ENCODE results near the gene ACTG1.

ACTG1 gene

GRCh38 chr17:81512562-81513371, at the start of gene ACTG1:
TSS of gene ACTG1 (minus strand) at chr17:81512799. CDS start at chr17:81512354, 445 bp downstream.
- DNase-seq (ENCODE audit: low read depth in 1 of 2, low spot score in 1 of 2), result peak; percentile 84 to 90

DNA sequence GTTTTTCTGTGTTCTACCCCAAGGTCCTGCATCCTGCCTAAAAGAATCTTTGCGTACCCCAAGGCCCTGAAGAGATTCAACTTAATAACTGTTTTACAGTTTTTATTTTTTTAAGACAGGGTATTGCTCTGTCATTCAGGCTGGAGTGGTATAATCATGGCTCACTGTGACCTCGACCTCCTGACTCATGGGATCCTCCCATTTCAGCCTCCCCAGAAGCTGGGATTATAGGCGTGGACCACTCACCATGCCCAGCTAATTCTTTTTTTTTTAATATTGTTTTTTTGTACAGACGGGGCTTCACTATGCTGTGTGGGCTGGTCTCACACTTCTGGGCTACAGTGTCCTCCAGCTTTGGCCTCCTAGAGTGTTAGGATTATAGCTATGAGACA, 48.9 kb upstream of the ACTG1 start:
- no peak for DNase-seq (ENCODE audit: low read depth in 1 of 2, low spot score in 1 of 2)

- DNase-seq (ENCODE audit: low read depth in 1 of 2, low spot score in 1 of 2), result no peak
Observed at GRCh38 chr17:81558941-81559806, 46.6 kb upstream of the ACTG1 start.

DNA sequence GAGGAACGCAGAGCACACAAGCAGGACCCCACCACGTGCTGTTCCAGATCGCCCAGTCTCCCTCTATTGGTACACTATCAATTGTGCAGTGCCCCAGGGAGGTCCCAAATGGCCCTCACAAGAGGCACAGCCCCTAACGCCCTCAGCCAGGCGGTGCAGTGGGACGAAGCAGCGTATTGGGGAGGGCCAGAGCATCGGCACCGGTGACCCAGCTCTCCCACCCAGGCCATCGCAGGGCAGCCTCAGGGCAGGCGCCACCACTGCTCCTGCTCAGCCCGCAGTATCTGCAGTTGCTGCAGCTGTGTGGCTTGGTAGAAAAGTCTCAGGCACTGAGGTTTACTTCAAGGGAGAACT, 45.5 kb upstream of the ACTG1 start:
- DNase-seq (ENCODE audit: low read depth in 1 of 2, low spot score in 1 of 2), result no peak

DNA sequence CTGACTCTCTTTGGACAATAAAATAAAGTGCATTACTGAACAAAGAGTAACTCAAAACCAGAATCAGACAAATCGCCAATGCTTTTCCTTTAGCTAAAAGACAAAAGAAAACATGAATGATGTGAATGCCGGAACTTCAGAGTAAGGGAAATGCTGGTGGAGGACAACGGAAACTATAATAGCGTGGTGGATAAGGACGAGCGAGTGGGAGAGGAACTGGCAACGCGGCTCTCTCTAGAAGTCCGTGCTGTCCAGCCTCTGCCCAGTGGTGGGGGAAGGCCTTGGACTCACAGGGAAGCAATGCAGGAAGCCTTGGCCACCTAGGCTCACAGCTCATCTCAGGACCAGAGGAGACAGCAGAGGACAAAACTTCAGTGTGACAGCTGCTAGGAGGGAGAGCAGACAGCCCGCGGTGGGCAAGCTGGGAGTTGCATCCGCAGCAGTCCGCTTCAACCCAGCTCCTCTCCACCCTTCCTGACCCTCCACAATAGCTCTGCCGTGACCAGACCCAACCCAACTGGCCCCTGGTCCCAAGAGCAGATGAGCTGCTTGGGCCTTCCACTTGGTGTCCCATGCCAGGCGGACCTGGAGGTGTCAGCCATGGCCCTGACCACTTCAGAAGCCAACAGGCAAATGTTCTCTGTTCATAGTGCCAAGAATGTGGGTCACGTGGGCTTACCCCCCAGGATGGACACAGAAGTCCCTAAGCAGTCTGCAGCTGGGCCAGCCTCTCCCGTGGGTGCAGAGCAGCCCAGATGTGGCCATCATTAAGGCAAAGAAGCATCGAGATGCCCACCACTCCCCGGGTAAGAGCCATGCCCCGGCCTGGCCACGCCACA, 44.9 kb upstream of the ACTG1 start:
- DNase-seq (ENCODE audit: low read depth in 1 of 2, low spot score in 1 of 2), result no peak

GRCh38 chr17:81556863-81557262, 44.3 kb upstream of the ACTG1 start:
- DNase-seq (ENCODE audit: low read depth in 1 of 2, low spot score in 1 of 2), result no peak

DNA sequence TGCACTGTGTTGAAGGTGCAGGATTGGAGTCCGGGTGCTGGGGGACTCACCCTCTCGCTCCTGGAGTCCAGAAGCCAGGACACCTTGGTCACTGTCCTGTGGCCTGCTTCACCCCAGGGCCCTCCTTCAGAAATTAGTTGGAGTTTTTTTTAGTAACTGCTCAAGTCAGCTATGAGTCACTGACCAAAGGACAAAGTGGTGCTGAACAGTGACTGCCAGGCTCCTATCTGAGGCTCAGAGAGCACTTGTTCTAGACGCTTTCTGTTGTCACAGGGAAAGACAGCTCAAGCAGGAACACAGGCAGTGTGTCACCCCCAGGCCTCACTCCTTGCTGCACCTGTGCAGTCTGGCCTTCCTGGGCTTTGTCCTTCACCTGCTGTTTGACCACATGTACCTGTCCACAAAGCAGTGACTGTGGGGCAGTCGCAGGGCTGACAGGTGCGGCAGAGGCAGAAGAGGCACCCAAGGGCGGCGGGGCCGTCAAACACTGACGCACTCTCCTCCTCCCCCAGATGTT, 43.6 kb upstream of the ACTG1 start:
- no peak for DNase-seq (ENCODE audit: low read depth in 1 of 2, low spot score in 1 of 2)

- DNase-seq (ENCODE audit: low read depth in 1 of 2, low spot score in 1 of 2), result no peak
Observed at GRCh38 chr17:81553616-81554181, 41.1 kb upstream of the ACTG1 start.

- peak; percentile 59 to 62 for DNase-seq (ENCODE audit: low read depth in 1 of 2, low spot score in 1 of 2)
Observed at GRCh38 chr17:81553018-81553615, 40.5 kb upstream of the ACTG1 start.

- peak; percentile 54 to 77 for DNase-seq (ENCODE audit: low read depth in 1 of 2, low spot score in 1 of 2)
Observed at GRCh38 chr17:81552244-81553017, 39.8 kb upstream of the ACTG1 start, which contains the start of gene FAAP100. TSS of gene FAAP100 (minus strand) at chr17:81552353. CDS start at chr17:81552330, 23 bp downstream.

DNA sequence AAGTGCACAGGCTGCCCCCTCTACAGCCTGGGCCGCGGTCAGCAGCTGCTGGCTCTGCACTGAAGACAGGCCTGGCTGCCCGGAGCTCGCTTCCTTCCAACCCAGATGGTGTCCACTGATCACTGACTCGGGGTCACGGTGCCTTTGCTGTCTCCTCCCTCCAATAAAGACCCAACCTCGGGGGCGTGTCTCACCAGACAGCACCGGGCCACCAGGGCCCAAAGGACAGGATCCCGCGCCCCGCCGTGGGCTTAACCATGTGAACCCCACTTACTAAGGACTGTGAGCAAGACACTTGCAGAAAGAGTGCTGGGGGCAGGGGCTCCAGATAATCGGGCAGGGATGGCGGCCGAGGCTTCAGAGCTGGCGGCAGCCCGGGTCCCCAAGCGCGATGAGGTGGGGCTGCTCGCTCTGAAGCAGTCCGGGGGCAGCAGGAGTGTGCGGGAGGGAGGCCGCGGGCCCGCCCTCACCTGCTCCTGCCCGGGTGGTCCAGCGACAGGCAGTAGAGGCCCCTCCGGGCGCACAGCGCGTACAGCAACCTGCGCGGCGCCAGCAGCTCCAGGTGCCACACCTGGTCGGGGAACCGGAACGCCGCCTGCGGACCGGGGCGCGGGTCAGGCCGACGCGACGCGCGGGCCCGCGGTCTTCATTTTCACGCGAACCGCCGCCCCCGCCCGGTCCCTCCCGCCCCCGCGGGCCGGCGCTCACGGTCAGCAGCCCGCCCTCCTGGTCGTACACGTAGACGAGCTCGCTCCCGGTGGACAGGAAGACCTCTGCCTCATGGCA, 39.1 kb upstream of the ACTG1 start:
- DNase-seq (ENCODE audit: low read depth in 1 of 2, low spot score in 1 of 2), result no peak

GRCh38 chr17:81550830-81551457, 38.3 kb upstream of the ACTG1 start:
- no peak for DNase-seq (ENCODE audit: low read depth in 1 of 2, low spot score in 1 of 2)

DNA sequence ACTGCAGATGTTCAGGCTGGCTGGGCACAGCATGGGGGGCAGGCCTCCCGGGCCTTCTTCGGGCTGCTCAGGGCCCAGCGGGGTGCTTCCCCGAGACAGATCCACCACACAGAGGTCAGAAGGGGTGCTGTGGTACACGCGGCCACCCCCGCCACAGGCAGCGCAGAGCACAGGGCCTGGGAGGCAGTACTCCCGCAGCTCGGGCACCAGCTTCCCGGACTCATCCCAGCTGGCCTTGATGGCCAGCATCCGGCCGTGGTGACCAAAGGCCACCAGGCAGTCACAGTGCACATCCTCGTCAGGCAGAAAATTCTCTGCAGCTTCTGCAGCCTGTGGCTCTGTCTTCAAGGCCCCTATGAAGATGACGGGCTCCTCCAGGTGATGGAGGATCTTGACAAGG, 37.7 kb upstream of the ACTG1 start:
- no peak for DNase-seq (ENCODE audit: low read depth in 1 of 2, low spot score in 1 of 2)

- DNase-seq (ENCODE audit: low read depth in 1 of 2, low spot score in 1 of 2), result no peak
Observed at GRCh38 chr17:81549826-81550225, 37.2 kb upstream of the ACTG1 start.

DNA sequence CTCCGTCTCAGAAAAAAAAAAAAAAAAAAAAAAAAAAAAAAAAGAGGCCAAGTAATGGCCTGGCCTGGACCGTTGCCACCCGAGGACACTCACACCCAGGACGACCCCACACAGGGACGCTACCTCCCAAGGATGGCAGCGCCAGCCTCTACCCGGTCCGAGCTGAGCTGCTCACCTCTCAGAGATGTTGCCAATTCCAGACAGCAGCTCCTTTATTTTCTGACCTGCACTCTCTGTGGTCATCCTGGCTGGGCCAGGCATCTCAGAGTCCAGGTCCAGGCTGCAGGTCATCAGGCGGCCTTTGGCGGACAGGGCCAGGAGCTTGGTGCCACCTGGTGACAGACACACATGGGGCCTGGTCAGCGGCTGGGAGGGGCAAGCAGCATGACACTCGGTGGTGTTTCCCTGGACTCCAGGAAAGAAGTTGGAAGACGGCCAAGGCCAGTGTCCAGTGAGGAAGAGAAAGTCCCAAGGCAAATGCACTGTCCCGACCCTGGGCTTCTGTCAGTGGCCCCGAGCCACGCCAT, 36.5 kb upstream of the ACTG1 start:
- no peak for DNase-seq (ENCODE audit: low read depth in 1 of 2, low spot score in 1 of 2)

- no peak for DNase-seq (ENCODE audit: low read depth in 1 of 2, low spot score in 1 of 2)
Observed at GRCh38 chr17:81547614-81547982, 35.0 kb upstream of the ACTG1 start.

DNA sequence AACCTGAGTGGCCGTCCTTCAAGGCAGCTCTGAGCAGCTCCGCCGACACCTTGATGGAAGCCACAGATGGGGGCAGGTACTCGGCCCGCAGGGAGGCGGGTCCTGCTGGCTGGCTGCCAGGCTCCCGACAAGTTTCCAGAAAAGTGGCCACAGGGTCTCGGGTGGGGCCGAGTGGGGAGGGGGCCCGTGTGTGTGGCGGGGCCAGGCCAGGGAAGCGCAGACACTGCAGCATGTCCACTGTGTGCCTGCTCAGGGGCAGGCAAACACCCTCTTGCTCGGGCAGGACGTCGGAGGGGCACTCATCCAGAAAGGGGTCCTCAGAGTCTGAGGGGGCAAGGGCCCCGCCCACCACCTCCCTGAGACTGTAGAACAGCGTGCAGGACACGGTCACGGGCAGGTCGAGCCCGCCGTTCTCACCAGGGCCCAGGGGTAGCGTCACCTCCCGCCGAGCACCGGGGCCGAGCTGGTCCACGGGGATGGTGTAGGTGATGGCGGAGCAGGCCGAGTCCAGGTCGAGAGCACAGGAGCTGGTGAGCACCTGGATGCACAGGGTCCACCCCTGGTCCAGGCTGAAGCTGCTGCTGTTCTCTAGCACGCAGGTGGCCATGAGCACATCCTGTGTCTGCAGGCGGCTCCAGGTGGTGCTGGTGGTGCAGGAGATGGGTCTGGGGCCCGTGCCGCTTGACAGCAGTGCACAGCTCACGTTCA, 34.5 kb upstream of the ACTG1 start:
- no peak for DNase-seq (ENCODE audit: low read depth in 1 of 2, low spot score in 1 of 2)
